ENCODE results near the gene UGT1A10. TPM values are rescaled to one million over a fixed set of nuclear protein-coding genes. Genes with fewer than 3 reads are reported as not detected.

The UGT1A10 gene
- total and polyA plus RNA-seq, 2 of the 13 experiments (the other 11 are each of a cell fraction or from before 2014, with no cell fraction given) = not detected

- TF ChIP-seq, protein P1, sequence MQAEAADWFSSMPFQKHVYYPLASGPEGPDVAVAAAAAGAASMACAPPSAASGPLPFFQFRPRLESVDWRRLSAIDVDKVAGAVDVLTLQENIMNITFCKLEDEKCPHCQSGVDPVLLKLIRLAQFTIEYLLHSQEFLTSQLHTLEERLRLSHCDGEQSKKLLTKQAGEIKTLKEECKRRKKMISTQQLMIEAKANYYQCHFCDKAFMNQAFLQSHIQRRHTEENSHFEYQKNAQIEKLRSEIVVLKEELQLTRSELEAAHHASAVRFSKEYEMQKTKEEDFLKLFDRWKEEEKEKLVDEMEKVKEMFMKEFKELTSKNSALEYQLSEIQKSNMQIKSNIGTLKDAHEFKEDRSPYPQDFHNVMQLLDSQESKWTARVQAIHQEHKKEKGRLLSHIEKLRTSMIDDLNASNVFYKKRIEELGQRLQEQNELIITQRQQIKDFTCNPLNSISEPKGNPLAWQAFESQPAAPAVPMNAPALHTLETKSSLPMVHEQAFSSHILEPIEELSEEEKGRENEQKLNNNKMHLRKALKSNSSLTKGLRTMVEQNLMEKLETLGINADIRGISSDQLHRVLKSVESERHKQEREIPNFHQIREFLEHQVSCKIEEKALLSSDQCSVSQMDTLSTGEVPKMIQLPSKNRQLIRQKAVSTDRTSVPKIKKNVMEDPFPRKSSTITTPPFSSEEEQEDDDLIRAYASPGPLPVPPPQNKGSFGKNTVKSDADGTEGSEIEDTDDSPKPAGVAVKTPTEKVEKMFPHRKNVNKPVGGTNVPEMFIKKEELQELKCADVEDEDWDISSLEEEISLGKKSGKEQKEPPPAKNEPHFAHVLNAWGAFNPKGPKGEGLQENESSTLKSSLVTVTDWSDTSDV (CRISPR knock-in tag; IDR thresholded peaks at IDR 0.05) = no peak
- TF ChIP-seq ZBTB26 (CRISPR knock-in tag; IDR thresholded peaks at IDR 0.05; ENCODE audit: borderline replicate concordance) (peak; percentile 96), ZNF75D (CRISPR knock-in tag; IDR thresholded peaks at IDR 0.05; ENCODE audit: borderline replicate concordance) (no peak), ZNF17 (CRISPR knock-in tag; IDR thresholded peaks at IDR 0.05) (no peak), MEIS2 (CRISPR knock-in tag; IDR thresholded peaks at IDR 0.05) (peak; percentile 89), LBX2 (CRISPR knock-in tag; IDR thresholded peaks at IDR 0.05; ENCODE audit: borderline replicate concordance) (no peak), JUN (CRISPR knock-in tag; IDR thresholded peaks at IDR 0.05) (peak; percentile 94), FOXK1 (CRISPR knock-in tag; IDR thresholded peaks at IDR 0.05; ENCODE audit: borderline replicate concordance, low read depth) (peak; percentile 98), ZFY (CRISPR knock-in tag; IDR thresholded peaks at IDR 0.05) (no peak), FOXK2 (IDR thresholded peaks at IDR 0.05) (peak; percentile 82), DDIT3 (CRISPR knock-in tag; IDR thresholded peaks at IDR 0.05) (no peak), SMARCE1 (IDR thresholded peaks at IDR 0.05; ENCODE audit: borderline replicate concordance) (no peak), HNF4G (IDR thresholded peaks at IDR 0.05; ENCODE audit: borderline replicate concordance, low read depth, low read length) (peak; percentile 98), HNF4G (CRISPR knock-in tag; IDR thresholded peaks at IDR 0.05; ENCODE audit: borderline replicate concordance, low read depth) (peak; percentile 92; the same call in 1 of the 2 replicates), NCOA1 (CRISPR knock-in tag; IDR thresholded peaks at IDR 0.05) (peak; percentile 80; the same call in 1 of the 2 replicates), TSC22D2 (CRISPR knock-in tag; IDR thresholded peaks at IDR 0.05; ENCODE audit: borderline replicate concordance) (peak; percentile 78; the same call in 1 of the 2 replicates), DMAP1 (CRISPR knock-in tag; IDR thresholded peaks at IDR 0.05) (0 out of 2 replicates have a peak, but pooled peaks have one; percentile 49), ZNF598 (CRISPR knock-in tag; IDR thresholded peaks at IDR 0.05; ENCODE audit: borderline replicate concordance) (no peak), ZNF451 (CRISPR knock-in tag; IDR thresholded peaks at IDR 0.05) (no peak), ESRRA (CRISPR knock-in tag; IDR thresholded peaks at IDR 0.05; ENCODE audit: low read depth) (peak; percentile 88), SUZ12 (IDR thresholded peaks at IDR 0.05; ENCODE audit: low read depth, low read length) (no peak), GPN1 (CRISPR knock-in tag; IDR thresholded peaks at IDR 0.05; ENCODE audit: borderline replicate concordance) (no peak)
- TF ChIP-seq, protein P2, sequence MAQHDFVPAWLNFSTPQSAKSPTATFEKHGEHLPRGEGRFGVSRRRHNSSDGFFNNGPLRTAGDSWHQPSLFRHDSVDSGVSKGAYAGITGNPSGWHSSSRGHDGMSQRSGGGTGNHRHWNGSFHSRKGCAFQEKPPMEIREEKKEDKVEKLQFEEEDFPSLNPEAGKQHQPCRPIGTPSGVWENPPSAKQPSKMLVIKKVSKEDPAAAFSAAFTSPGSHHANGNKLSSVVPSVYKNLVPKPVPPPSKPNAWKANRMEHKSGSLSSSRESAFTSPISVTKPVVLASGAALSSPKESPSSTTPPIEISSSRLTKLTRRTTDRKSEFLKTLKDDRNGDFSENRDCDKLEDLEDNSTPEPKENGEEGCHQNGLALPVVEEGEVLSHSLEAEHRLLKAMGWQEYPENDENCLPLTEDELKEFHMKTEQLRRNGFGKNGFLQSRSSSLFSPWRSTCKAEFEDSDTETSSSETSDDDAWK (CRISPR knock-in tag; IDR thresholded peaks at IDR 0.05) = no peak
These were observed 109.0 kb downstream of the UGT1A10 start (continued) for GRCh38 chr2:233745073-233745755.
